Midbrain (tissue), 1 donor: ENCODE data around the gene CACNG1.

Source experiments
- DNase-seq: peaks from one replicate; lab custom pipeline; 2025; lab: John Stamatoyannopoulos, UW

The CACNG1 gene

GRCh38 chr17:67051155-67051538, 6.8 kb downstream of the CACNG1 start:
- no peak for DNase-seq

DNA sequence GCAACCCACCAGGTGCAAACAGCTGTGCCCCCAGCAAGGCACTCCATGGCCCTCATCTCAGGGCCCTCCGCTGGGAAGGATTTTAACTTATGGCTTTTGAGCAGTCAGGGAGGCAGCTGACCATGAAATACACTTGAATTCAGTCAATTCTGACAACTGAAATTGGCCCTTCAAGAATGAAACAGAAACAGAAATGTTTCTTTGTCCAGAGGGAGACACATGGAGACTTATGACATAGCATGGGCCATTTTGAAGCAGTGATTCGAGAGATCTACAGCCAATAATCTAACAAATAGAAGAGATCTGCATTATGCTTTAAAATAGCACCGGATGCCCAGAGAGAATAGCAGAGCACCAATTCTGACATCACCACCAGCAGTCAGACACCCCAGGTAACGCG, 7.5 kb downstream of the CACNG1 start:
- no peak for DNase-seq

DNA sequence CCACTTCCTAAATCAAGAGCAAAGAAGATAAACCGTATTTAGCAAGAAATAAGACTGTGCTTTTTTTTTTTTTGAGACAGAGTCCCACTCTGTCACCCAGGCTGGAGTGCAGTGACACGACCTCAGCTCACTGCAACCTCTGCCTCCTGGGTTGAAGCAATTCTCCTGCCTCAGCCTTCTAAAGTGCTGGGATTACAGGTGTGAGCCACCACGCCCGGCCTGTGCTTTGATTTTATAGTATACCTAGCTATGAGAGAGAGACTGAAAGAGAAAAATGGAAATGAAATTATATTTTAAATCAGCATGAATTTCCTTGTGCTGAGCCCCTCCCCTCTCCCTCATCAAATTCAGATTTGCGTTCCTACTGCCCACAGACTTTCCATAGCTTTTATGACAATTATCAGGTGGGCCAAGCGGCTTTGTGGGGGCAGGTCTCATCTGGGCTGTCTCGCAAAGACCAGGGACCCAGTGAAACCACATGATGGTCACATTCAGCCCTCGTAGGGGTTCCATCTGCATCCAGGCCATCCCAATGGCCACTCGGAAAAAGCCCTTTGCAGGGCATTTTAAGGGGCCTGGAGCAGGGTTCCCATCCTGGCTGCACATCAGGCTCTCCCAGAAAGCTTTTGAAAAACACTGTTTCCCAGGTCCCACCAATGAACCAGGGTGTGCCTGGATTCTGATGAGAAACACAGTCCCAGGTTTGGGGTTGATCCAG, 8.5 kb downstream of the CACNG1 start:
- no peak for DNase-seq

DNA sequence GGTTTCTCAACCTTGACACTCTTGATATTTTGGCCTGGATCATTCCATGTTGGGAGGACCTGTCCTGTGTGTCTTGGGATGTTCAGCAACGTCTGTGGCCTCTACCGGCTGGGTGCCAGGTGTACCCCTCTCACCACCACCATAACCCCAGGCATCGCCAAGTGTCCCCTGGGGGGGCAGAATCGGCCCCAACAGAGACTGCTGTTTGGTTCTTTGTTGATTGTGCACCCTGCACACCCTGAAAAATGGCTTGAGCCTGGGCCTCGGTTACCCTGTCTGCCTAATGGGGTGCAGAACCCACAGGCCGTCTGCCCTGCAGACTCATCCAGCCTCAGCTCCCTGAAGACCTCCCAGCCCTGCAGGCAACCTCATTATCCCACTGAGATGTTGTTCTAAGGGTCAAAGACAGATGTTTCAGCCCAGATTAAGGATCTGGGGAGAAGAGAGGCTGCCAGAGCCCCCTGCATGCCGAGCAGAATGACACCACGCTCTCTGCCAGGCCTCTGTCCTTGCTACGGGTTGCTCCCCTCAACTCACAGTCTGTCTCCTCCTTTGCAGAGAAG, 9.2 kb downstream of the CACNG1 start:
- DNase-seq, result no peak

DNA sequence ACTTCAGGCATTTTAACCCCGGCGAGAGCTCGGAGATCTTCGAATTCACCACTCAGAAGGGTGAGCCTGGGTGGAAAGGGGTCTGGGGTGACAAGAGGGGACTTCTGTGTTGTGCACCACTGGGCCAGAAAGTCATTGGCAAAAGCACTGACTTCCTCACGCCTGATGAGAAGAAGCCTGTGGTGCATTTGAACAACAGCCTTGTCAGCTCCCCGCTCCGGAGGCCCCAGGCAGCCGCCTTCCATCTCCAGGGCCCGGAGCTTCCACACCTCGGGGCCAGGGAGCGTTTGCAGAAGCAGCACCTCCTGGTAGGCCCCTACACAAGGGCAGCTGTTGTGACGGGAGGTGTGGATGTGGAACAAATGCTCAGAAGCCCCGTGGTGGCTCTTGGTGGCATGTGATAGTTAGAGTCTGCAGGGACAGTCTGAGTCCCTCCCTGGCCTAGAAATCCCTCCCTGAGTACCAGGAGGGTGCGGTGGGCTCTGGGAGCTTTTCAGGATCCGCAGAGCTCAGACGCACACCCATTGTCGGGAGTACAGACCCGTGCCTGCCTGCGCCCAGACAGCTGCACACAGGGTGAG, 9.7 kb downstream of the CACNG1 start:
- DNase-seq, result no peak

DNA sequence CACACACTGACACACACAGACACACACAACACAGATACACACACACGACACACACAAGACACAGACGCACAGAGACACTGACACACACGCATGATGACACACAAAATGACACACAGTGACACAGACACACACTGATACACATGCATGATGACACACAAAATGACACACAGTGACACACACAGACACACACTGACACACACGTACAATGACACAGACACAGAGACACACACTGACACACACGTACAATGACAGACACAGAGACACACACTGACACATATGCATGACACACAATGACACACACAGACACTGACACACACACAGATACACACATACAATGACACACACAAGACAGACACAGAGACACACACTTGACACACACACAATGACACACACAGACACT, 10.3 kb downstream of the CACNG1 start:
- no peak for DNase-seq

DNA sequence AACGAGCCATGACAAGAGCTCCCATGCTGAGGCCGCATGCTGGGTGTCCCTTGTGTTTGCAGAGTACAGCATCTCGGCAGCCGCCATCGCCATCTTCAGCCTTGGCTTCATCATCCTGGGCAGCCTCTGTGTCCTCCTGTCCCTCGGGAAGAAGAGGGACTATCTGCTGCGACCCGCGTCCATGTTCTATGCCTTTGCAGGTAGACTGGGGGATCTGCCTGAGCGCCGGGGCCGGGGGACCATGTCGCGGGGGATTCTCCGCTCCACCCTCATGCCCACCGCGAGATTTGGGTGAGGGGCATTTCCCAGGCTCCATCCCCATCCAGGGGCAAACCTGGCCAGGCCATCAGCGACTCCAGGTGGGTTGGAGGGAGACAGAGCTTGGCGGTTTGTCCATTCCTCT, 10.7 kb downstream of the CACNG1 start:
- DNase-seq, result no peak

DNA sequence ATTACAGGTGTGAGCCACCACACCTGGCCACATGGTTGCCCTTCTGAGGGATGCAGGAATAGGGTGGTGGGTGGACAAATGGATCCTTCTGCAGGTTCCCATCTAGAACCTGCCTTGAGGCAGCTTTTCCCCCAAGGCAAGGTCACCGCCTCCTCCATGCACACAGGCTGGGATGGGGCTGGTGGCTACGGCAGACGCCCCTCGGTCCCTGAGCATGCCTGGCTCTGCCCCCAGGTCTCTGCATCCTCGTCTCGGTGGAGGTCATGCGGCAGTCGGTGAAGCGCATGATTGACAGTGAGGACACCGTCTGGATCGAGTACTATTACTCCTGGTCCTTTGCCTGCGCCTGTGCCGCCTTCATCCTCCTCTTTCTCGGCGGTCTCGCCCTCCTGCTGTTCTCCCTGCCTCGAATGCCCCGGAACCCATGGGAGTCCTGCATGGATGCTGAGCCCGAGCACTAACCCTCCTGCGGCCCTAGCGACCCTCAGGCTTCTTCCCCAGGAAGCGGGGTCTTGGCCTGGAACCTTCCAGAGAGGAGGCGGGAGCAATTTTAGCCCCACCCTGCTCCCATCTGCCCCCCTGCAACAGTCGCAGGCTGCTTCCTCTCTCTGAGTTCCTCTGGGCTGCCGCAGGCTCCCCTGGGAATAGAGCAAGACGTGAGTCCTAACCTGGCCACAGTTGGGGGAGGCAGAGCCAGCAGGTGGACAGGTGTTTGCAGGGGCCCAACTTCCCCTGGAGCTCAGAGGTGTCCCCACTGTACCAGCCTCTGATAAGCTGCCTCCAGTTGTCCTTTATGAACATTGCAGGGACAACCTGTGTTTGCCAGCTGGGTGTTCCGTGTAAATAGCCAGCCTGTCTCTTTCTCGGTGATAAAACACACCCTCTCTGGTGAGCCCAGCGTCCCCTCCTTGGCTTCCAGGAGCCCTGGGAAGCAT, 11.7 kb downstream of the CACNG1 start:
- no peak for DNase-seq

GRCh38 chr17:67056746-67057490, 12.6 kb downstream of the CACNG1 start:
- no peak for DNase-seq

DNA sequence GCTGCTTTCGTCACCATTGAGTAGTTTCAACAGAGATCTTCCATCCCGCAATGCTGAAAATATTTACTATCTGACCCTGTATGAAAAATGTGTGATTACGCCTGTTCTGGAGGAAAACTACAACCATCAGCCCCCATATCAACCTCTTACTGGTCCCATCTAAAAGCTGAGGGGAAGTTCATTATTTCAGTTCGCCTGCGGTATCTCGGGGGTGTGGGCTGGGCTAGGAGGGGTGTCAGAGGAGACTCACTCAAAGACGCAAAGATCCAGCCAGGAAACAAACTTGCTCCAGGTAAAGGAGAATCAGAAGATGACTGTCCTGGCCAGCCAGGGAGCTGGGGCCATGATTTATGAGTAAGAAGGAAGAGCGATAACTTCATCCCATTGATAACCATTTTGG, 13.7 kb downstream of the CACNG1 start:
- DNase-seq, result no peak

DNA sequence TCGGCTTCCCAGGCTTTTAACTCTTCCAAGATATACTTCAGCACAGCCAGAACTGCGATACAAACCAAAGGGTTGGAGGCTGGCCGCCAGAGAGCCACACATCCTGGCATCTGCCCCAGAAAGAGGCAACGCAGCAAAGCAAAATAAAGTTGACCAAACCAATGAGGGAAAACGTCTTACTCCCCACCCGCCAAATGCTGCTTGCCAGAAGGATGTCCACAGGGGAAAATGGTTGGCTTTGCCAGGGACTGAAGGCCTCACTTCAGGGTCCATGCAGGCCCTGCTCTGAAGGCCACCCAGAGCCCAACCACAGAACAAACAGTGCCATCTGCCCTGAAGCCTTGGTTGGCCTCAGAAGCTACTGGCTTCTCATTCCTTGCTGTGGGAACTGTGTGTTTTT, 15.0 kb downstream of the CACNG1 start:
- peak; percentile 35 for DNase-seq

DNA sequence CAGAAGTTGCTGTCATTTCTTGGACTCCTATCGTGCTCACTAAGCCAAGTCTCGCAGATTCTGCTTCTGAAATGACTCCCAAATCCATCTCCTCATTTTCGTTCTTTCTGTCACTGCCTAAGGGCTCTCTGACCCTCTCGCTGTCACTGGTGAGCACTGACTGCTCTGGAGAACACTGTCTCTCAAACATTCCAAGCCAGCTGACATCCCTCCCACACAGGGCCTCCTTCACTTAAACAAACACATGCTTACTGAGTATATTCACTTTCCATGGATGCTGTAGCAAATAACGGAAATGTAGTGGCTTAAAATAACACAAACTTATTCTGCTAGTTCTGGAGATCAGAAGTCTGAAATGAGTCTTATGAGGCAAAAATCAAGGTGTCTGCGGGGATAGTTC, 18.8 kb downstream of the CACNG1 start:
- DNase-seq, result no peak

GRCh38 chr17:67066717-67067116, 22.4 kb downstream of the CACNG1 start:
- DNase-seq, result no peak

GRCh38 chr17:67067571-67068482, 23.5 kb downstream of the CACNG1 start:
- no peak for DNase-seq

GRCh38 chr17:67068999-67069398, 24.6 kb downstream of the CACNG1 start:
- no peak for DNase-seq

- no peak for DNase-seq
Measured at GRCh38 chr17:67069603-67070136, 25.3 kb downstream of the CACNG1 start.

DNA sequence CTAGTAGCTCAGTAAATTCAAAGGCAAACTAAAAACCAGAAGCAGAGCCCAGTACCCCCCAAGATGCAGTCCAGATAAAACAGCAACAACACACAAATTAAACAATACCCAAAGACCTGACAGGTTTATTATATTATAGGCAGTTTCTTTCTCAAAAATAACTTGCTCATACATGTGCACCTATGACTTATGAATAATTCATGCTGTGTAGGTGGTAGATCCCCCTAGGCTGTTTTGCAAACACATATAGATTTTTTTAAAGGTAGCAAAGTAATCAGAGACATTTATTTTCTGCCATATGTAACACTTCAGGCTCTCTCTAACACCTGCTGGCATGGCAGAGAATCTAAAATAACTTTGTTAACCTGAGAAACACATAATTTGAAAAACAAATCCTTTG, 27.2 kb downstream of the CACNG1 start:
- no peak for DNase-seq

GRCh38 chr17:67072885-67073284, 28.5 kb downstream of the CACNG1 start:
- no peak for DNase-seq

DNA sequence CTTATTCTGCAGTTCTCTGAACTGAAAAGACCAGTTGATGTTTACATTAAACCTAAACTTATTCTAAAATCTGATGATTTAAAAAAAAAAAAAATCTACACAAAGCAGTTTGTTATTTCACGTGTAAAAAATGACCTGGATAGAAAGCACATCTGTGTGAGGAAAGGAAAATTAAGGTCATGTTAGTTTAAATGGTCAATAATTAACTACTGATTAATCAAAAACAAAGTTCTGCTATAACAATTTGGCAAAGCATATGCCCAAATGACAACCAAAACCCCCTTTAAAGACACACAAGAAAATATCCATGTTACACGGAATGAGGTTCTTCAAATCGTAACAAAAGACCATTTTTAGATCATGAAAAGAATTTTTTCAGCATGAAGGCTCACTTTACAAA, 30.4 kb downstream of the CACNG1 start:
- DNase-seq, result no peak

- no peak for DNase-seq
Measured at GRCh38 chr17:67076290-67076689, 31.9 kb downstream of the CACNG1 start.

GRCh38 chr17:67078292-67078691, 33.9 kb downstream of the CACNG1 start:
- no peak for DNase-seq
